Muscle layer of duodenum (tissue), 2 donors: Measurements from ENCODE around the gene GSTA5.
"Not testable (repeated sequence)": the region's sequence is repeated elsewhere in the genome, so short reads cannot be mapped to it uniquely, and the experiment has no call there.

Experiments used
- H3K27ac ChIP-seq: one replicate; pipeline ENCODE4 v1.7.0; 2013; ENCODE audit warnings: mild to moderate bottlenecking, low read length
- H3K27me3 ChIP-seq: one replicate; pipeline ENCODE4 v1.7.0; 2013; ENCODE audit warnings: low read depth, mild to moderate bottlenecking, control low read depth, low read length
- H3K36me3 ChIP-seq, 2 donors: one replicate each; pipeline ENCODE4 v1.7.0; 2013; ENCODE audit warnings: low read length in 2 of 2, control low read depth in 1 of 2, mild to moderate bottlenecking in 1 of 2; ENCODE audit not compliant: insufficient read depth in 2 of 2, control insufficient read depth in 1 of 2
- H3K4me1 ChIP-seq, 2 donors: one replicate each; pipeline ENCODE4 v1.7.0; 2013; ENCODE audit warnings: low read length in 2 of 2, mild to moderate bottlenecking in 2 of 2, control low read depth in 1 of 2, moderate library complexity in 1 of 2; ENCODE audit not compliant: insufficient read depth in 2 of 2, control insufficient read depth in 1 of 2
- H3K4me3 ChIP-seq, 2 donors: one replicate each; pipeline ENCODE4 v1.7.0; 2013; ENCODE audit warnings: low read length in 2 of 2, low read depth in 1 of 2, mild to moderate bottlenecking in 1 of 2
- H3K9me3 ChIP-seq, 2 donors: one replicate each; pipeline ENCODE4 v1.7.0; 2013; ENCODE audit warnings: low read length in 2 of 2, control low read depth in 1 of 2, mild to moderate bottlenecking in 1 of 2; ENCODE audit not compliant: control insufficient read depth in 1 of 2
- donor health status: healthy.

Gene GSTA5

GRCh38 chr6:52786249-52786956, 54.2 kb downstream of the GSTA5 start:
- H3K27ac ChIP-seq: no peak overlapping the region
- H3K27me3 ChIP-seq: peaks cover under 1% of the 10 kb centered on the region
- H3K9me3 ChIP-seq: no peaks in the 10 kb centered on the region
- no peaks in the 10 kb centered on the region for H3K36me3 ChIP-seq
- H3K4me1 ChIP-seq: no peaks in the 10 kb centered on the region
- no peak overlapping the region for H3K4me3 ChIP-seq

- H3K9me3 ChIP-seq, H3K27me3 ChIP-seq, H3K36me3 ChIP-seq, H3K4me3 ChIP-seq, H3K27ac ChIP-seq, H3K4me1 ChIP-seq: not testable (repeated sequence)
Observed at GRCh38 chr6:52782696-52783274, 57.8 kb downstream of the GSTA5 start.

- not testable (repeated sequence) for H3K36me3 ChIP-seq, H3K27ac ChIP-seq, H3K9me3 ChIP-seq, H3K27me3 ChIP-seq, H3K4me3 ChIP-seq, H3K4me1 ChIP-seq
Observed at GRCh38 chr6:52782209-52782608, 58.4 kb downstream of the GSTA5 start.
